ENCODE results near the gene EXOC5.
"Not testable (repeated sequence)": the region's sequence is repeated elsewhere in the genome, so short reads cannot be mapped to it uniquely, and the experiment has no call there.

Gene EXOC5

DNA sequence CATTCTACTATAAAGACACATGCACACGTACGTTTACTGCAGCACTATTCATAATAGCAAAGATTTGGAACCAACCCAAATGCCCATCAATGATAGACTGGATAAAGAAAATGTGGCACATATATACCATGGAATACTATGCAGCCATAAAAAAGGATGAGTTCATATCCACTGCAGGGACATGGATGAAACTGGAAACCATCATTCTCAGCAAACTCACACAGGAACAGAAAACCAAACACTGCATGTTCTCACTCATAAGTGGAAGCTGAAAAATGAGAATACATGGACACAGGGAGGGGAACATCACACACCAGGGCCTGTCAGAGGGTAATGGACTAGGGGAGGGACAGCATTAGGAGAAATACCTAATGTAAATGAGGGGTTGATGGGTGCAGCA, 10.5 kb downstream of the EXOC5 start:
- DNase-seq = not testable (repeated sequence)

DNA sequence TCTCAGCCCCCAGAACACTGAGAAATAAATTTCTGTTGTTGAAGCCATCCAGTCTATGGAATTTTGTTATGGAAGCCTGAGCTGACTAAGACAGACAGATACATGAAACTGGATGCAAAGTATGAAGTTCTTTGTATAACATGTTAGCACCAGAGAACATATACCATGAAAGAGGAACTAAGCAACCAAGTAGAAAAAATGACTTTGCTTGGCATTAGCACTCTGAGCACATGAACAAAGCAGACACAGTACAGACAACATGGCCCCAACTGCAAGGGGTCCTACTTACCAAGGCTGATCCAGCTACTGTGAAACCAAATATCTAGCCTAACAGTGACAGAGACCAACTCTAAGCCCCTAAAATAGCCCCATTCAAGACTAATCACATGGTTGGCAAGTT, 13.8 kb downstream of the EXOC5 start:
- no peak for DNase-seq

DNA sequence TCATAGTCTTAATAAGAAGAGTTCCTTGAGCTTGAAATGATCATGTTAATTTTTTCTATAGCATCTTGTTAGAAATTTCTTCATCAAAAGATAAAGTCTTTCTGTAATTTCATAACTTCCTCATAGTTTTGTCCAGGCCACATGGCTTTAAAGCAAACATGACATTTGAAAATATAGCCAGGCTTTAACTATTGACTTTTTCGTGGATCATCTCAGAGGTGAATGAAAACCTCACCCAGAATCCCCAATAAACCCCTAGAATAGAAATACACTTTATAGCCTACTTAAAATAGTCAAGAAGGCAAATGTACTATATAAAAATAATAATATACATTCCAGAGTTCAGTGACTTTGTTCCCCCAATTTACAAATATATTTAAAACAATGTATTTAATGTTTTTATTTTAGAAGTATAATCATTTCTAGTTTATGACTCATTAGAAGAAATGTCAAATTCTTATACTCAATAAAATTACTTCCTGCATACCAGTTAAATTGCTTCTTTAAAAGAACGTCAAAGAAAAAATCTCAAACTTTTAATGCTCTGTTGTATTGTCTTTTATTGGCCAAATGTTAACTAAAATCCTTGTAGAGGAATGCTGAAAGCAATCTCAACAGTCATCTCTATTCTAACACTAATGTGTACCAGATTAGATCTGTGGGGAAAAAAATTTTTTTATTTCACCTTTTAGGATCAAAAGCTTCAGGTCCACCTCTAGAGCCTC, 21.6 kb downstream of the EXOC5 start:
- no peak for DNase-seq

DNA sequence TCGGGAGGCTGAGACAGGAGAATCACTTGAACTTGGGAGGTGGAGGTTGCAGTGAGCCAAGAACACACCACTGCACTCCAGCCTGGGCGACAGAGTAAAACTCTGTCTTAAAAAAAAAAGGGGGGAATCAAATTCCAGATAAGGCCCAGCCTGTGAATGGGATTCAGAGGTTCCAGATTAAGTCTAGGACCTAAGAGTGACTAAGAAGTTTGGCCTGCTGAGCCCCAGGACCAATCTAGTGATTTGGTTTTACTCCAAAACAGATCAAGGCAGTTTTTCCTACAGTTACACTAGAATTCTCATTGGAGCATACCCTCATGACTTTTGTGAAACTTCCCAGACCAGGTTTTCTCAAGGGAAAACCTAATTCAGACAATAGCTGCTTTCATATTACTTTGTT, 22.8 kb downstream of the EXOC5 start:
- no peak for DNase-seq

DNA sequence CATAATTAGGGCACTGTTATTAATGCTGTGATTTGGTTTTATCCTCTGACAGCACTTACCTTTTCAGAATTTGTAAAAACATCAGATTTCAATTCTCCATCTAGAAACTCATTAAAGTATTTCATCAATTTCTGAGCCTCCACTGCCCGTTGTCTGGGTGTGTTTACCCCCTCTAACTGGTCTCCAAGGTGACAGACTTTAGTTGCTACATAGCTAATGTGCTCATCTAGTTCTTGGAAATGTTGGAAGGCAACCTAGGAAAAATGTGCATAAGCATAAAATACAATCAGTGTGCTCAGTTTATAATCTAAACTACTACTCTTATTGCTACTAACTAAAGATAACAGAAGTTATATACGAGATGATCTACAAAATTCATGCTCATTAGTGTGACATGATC, 24.6 kb downstream of the EXOC5 start:
- DNase-seq = no peak

DNA sequence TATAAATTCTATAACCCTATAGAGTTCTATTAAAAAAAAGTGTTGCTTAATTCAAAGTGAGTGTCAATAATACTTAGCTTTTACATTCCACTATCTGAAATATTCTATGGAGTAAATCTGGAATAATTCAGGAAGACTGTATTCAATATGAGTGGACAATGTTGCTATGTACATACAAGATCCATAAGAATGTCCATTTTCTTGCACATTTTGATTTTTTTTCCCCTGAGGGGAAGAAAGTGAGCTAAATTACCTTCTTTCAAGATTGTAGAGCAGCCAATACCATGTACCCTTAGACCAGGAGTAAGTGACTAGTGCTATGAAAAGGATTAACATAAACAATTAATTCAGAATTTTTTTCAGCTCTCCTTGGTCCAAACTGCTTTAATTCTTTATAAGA, 25.4 kb downstream of the EXOC5 start:
- DNase-seq = no peak

DNA sequence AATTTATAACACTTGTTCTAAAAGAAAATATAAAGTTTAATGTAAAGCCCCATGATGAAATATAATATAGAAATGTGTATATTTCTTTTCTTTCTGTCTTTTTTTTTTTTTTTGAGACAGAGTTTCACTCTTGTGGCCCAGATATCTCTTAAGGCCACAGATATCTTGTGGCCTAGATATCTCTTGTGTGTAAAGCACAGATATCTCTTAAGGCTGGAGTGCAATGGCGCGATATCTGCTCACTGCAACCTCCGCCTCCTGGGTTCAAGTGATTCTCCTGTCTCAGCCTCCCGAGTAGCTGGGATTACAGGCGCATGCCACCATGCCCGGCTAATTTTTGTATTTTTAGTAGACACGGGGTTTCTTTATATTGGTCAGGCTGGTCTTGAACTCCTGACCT, 28.6 kb downstream of the EXOC5 start:
- not testable (repeated sequence) for DNase-seq

DNA sequence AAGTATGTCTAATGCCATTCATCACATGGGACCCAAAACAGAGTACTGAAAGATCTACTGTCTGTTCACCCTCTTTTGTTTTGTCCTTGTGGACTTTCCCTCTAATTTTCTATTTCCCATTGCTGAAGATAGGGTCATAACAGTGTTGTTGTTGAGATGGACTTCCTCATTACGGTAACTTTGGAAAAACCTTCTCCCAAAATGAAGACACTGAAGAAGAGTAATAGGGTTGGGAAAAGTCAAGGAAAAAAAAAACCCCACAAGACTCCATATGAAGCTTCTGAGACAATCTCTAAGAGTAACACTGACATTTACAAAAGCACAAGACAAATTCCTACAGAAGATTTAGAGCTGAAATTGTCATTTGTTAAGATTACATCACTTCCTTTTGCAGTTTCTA, 36.7 kb downstream of the EXOC5 start:
- no peak for DNase-seq

DNA sequence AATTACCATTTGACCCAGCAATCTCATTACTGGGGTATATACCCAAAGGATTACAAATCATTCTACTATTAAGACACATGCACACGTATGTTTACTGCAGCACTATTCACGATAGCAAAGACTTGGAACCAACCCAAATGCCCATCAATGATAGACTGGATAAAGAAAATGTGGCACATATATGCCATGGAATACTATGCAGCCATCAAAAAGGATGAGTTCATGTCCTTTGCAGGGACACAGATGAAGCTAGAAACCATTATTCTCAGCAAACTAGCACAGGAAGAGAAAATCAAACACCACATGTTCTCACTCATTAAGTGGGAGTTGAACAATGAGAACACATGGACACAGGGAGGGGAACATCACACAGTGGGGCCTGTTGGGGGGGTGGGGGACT, 40.4 kb downstream of the EXOC5 start:
- DNase-seq = not testable (repeated sequence)

DNA sequence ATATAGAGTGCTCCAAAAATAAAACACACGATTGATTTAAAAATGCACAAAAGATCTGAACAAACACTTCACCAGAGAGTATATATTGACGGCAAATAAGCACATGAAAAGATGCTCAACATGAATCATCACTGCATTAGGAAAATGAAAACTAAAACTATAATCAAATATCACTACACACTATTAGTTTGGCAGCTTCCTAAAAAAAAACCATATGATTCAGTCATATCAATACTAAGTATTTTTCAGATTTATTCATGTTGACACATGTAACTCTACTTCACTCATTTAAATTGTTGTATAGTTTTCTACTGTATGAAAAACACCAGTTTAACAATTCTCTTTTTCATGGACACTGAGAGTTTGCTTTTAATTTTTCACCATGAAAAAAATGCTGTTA, 41.6 kb downstream of the EXOC5 start:
- no peak for DNase-seq

DNA sequence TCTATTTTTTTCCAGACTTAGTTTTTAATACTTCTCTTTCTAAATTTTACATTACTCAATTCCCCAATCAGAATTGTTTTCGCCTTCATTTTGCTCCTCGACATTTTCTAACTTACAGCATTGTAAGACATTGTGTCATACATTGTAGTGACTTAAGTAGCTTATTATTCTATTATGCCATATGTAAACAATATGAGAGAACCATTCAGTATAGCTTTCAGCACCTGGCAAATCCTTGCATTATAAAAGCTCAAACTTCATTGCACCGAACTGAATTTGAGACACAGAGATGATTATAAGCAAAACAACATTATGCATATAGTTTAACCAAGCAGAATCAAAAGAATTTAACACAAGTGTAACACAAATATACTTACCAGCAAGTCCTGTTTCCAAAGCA, 46.8 kb downstream of the EXOC5 start:
- no peak for DNase-seq

DNA sequence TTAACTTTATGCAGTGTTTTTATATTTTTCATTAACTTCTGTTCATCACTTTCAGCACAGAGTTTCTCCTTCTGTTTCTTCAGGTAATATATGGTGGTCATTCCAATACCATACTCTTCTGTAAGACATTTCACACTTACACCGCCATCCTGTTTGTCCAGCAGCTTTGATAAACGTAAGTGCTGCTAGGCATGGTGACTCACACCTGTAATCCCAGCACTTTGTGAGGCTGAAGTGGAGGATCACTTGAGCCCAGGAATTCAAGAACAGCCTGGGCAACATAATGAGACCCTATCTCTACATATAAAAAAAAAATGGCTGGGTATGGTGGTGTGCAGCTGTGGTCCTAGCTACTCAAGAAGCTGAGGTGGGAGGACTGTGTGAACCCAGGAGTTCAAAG, 55.8 kb downstream of the EXOC5 start:
- DNase-seq = no peak

DNA sequence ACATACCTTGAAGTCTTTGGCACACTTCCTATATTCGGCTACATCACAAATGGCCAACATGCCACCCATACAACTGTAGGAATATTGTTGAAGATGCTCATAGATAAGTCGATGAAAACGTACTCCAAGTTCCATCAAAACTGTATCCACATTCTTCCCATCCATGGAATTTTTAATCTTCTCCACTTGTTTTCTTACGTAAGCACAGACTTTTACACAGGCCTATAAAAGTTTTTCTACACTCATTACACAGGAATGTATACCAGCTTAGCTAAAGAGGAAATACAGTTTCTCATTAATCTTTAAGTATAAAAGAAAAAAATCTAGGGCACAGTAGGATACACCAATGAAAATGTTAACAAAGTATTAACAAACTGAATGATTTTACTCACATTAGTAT, 59.1 kb downstream of the EXOC5 start:
- no peak for DNase-seq

DNA sequence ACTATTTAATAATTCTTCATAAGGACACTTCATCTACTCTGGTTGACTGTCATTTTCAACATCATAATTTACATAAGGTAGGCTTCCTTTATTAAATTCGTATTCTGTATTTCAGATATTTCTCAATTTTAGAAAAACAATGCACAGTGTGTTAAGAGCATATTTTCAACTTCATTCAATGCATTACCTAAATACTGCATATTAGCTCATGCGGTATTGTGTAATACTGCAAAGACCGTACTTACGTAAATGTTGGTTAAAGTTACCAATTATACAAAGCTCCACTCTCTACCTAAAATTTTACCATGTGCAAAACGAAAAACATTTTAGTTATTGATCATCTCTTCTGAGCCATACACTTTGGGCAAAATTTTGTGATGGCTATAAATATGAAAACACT, 62.8 kb downstream of the EXOC5 start:
- no peak for DNase-seq

DNA sequence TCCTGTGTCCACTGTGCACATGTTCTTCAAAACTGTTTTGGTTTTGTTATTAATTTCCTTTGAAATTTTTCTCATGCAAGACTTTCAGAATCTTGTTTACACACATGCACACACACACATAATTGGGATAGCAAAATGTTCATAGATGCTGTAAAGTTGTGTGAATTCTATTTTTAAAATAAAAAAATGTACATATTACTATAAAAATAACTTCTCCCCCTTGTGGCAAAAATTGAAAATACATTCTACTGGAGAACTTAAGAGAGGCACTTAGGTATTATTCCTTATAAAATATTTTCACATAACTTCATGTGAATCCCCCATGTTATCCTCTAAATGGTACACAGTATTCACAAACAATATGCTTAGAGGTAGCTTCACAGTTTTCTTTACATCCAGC, 66.0 kb downstream of the EXOC5 start:
- DNase-seq = not testable (repeated sequence)

DNA sequence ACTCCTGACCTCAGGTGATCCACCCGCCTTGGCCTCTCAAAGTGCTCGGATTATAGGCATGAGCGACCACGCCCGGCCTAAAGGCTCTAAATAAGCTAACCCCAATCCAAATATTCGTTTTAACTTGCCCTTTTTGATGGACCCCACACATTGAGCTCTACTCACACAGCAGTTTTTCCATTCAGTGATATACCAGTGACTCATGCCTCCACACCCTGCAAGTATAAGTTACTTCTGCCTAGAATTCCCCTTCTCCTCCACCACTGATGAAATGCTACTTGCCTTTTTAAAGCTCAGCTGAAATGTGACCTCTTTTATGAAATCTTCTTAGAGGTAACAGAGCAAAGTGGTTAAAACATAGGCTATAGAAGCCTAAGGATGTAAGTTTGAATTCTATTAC, 68.8 kb downstream of the EXOC5 start:
- DNase-seq = no peak

DNA sequence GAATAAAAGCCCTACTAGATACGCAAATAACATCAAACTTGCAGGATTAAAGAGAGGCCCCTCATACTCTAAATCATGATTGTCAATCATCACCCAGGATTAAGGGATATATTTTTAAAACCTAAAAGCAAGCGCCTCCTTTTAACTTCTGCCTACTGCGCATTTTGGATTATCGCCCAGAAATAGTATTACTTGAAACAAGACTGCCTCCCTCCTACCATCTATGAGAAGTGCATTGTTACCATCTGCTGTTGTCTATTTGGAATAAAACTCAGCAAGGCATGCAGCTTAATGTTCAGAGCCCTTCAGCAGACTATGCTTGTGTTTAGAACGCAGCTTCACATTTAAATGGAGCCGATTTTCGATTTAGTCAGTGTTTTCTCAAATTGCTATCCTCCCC, 79.6 kb downstream of the EXOC5 start:
- no peak for DNase-seq

DNA sequence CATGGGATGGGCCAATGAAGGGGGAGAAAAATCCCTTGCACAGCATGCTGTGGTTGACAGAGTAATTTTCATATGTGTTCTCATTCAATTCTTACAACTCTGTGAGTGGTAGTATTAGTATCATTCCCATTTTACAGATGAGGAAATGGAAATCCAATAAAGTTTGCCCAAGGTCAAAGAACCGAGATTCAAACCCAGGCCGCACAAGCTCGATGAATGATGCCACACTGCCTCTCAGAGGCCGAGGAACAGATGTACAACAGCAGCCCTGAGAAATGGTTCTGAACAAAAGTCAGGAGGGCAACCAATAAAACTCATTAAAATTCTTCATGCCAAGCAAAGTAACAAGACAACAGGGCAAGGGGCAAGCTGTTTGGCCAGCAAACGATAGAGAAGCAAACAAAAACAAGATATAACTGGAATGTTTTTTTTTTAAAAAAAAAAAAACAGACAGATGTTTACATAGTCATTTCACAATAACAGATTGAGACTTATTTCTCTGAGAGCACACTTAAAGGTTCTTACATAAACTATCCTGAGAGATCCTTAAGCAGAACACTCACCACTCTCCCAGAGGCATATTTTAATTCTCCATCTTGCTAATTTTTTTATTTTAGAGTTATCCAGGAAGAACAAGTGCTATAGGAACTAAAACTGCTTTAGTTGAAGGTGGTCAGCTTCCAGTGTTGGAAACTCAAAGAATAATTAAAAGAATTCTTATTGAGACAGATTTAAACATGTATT, 85.8 kb downstream of the EXOC5 start:
- no peak for DNase-seq

DNA sequence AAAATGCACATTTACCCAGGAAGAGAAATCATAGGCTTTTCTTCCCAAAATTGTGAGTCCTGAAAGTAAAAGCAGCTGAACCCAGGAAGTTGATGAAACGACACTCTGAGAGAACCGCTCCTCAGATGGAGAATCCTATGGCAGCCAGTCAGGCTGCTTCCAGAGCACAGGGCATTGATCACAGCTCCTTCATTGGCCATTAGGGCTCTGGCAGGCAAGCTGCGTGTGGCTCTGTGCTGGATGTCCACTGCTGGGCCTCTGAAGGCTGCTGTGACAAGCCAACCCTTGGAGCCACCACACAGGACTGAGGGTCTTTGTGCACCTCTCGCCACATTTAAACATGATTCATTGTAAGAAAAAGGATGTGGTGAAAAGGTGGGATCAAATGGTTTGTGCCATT, 89.4 kb downstream of the EXOC5 start:
- no peak for DNase-seq

DNA sequence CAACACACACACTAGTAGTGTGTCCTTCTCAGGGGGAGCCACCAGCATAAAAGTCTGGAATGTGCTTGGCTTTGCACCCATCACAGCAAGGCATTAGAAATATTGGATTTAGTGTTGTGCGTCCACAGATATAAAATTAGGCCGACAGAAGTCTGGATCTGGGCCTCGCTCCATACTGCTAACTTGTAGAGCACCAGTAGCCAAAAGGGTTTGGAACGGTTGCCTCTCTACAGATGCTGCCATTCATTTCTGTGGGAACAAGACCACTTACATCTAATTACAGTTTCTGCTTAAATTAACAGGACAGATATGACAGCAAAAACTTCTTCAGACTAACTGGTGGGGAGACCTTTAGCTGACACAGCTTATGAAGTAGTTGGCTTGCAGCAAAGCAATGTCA, 94.2 kb downstream of the EXOC5 start:
- no peak for DNase-seq

DNA sequence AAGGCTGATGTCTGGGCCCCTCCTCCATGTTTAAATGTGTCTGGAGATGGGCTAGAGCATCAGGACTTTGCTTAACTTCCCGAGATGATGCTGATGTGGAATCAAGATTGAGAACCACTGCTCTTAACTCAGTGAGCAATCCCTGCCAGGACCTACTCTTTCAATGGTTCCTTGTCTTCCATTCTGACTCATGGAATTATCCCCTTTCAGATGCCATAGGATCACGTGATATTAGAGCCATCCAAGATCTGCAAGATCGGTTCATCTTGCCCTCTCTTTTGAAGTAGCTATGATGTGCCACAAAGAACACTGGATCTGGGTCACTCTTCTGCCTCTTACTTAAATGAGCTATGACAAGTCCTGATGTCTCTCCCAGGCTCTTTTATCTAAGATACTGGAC, 96.8 kb downstream of the EXOC5 start:
- DNase-seq = no peak

DNA sequence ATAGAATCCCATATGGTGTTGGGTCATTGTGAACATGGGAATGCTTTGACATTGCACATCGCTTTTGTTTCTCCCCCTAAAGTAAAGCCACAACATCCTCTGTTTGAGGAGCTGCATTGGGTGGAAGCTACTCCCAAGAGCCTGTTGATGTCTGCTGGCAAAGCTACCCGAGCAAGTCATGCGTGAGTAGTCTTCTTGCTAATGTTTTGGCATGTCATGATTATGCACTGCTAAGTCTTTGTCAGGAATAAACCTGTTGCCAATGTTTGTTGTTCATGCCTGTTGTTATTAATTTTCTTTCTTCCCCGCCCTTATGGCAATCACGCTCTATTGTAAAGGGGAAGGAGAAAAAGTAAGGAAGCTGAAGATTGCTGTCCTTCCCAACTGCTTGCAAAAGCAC, 97.3 kb downstream of the EXOC5 start:
- no peak for DNase-seq

DNA sequence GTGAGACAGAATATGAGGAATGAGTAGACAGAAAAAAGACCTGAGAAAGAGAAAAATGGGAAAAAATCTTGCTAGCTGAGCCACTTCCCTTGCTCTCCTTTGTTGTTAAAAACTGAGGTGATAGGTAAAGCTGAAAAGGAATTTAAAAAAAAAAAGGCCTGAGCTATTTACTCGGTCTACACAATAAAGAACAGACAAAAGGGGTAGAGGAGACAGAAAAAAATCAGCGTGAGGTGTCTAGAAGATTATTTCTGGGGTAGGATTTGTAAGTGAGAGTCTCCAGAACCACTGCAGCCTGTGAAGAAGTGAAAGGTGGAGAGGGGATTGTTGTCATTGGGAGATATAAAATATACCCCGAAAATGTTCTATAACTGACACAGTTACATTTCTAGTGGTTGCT, 98.8 kb downstream of the EXOC5 start:
- DNase-seq = no peak

DNA sequence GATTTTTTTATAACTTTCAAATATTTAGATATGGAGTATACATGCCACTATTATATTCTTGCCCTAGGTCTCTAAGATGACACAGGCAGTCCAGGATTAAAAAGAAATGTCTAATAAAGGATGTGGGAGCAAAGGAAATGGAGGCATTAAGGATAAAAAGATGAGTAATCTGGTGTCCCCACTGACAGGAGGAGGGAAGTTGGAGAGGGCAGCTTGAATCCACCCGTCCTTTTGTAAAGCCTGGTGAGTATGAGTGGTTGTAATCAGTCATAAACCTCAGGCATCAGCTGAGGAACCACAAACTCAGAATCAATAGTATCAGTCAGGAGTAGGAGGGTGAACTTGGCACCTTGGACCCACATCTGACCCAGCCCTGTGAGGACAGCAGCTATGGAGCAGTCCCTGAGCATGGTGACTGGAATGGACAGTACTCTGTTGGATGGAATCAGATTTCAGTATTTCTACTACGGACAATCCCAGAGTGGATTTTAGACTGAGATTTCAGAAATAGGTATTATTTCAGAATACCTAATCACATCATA, 100.5 kb downstream of the EXOC5 start:
- no peak for DNase-seq
